HG02943 (cell line): ENCODE data around the gene RLN3.
"Not testable (repeated sequence)": the region's sequence is repeated elsewhere in the genome, so short reads cannot be mapped to it uniquely, and the experiment has no call there.

ENCODE experiments used
- ATAC-seq: cut with Tn5 transposase; IDR thresholded peaks from one replicate; pipeline ENCODE4 v1.9.1; 2021; ENCODE audit warnings: mild to moderate bottlenecking, low read depth, moderate library complexity; ENCODE audit not compliant: unreplicated experiment

Gene RLN3

DNA sequence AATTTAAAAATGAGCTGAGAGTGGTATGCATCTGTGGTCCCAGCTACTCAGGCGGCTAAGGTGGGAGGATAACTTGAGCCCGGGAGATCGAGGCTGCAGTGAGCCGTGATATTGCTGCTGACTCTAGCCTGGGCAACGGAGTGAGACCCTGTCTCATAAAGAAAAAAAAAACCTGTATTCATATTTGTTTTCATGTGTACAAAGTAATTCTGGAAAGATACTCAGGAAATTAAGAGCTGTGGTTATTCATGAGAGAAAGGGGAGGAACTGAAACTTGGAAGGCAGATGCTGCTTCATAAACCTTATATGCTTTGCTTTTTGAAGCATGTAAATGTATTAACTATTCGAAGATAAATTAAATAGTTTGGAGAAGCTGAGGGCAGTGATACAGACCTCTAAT lies 8.8 kb upstream of the RLN3 start:
- ATAC-seq: no peak

DNA sequence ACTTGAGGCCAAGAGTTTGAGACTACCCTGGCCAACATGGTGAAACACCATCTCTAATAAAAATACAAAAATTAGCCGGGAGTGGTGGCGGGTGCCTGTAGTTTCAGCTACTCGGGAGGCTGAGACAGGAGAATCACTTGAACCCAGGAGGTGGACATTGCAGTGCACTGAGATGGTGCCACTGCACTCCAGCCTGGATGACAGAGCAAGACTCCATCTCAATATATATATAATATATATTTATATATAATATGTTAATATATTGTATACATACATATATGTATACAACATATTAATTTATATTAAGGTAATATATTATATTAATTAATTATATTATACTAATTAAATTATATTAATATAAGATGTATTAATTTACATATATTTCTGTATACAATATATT lies 8.2 kb upstream of the RLN3 start:
- ATAC-seq: not testable (repeated sequence)

- no peak for ATAC-seq
Measured at GRCh38 chr19:14021474-14021873, 6.5 kb upstream of the RLN3 start.

DNA sequence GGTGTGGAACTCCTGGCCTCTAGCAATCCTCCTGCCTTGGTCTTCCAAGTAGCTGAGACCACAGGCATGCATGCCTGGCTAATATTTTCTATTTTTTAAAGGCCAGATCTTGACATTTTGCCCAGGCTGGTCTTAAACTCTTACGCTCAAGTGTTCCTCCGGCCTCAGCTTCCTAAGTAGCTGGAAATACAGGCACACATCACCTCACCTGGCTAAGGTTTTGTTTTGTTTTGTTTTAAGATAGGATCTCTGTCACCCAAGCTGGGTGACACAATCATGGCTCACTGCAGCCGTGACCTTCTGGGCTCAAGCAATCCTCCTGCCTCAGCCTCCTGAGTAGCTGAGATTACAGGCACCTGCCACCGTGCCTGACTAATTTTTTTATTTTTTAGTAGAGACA lies 5.5 kb upstream of the RLN3 start:
- no peak for ATAC-seq

GRCh38 chr19:14023404-14024235 lies 4.3 kb upstream of the RLN3 start:
- ATAC-seq: no peak

GRCh38 chr19:14026652-14027192 lies 1.2 kb upstream of the RLN3 start:
- ATAC-seq: not testable (repeated sequence)

DNA sequence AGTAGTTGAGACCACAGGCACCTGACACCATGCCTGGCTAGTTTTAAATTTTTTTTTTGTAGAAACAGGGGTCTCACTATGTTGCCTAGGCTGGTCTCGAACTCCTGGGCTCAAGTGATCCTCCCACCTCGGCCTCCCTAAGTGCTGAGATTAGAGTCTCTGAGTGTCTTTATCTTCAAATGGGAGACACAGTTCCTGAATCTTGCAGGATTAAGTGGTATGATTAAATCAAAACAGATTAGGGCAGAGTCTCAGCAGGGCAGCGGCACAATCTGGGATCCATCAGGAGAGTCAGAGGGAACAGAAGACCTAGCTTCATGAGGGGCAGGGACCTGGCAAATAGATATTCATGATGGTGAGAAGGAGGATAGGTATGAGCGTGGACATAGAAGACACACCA lies 953 bp downstream of the RLN3 start:
- ATAC-seq: no peak

DNA sequence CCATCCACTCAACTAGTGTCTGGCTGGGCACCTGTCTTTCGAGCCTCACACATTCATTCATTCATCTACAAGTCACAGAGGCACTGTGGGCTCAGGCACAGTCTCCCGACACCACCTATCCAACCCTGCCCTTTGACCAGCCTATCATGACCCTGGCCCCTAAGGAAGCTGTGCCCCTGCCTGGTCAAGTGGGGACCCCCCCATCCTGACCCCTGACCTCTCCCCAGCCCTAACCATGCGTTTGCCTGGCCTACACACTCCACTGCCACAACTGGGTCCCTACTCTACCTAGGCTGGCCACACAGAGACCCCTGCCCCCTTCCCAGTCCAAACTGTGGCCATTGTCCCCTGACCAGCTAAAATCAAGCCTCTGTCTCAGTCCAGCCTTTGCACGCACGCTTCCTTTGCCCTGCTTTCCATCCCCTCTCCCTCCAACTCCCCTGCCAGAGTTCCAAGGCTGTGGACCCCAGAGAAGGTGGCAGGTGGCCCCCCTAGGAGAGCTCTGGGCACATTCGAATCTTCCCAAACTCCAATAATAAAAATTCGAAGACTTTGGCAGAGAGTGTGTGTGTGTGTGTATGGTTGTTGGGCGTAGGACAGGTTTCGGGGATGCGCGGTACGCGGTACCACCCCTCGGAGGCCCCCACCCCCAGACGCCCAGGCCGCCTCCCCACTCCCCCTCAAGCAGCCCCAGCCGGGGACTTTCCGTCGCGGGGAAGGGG lies 3.2 kb downstream of the RLN3 start:
- no peak for ATAC-seq

GRCh38 chr19:14031719-14032480 lies 4.0 kb downstream of the RLN3 start, which contains the start of gene IL27RA:
Gene IL27RA (plus strand): TSS chr19:14031762. CDS start chr19:14031873, 111 bp downstream.
- ATAC-seq: no peak

- no peak for ATAC-seq
Measured at GRCh38 chr19:14033946-14034345, 6.0 kb downstream of the RLN3 start.

- ATAC-seq: not testable (repeated sequence)
Measured at GRCh38 chr19:14035159-14035558, 7.2 kb downstream of the RLN3 start.

GRCh38 chr19:14035706-14036105 lies 7.8 kb downstream of the RLN3 start:
- no peak for ATAC-seq

GRCh38 chr19:14039181-14039580 lies 11.2 kb downstream of the RLN3 start:
- no peak for ATAC-seq

DNA sequence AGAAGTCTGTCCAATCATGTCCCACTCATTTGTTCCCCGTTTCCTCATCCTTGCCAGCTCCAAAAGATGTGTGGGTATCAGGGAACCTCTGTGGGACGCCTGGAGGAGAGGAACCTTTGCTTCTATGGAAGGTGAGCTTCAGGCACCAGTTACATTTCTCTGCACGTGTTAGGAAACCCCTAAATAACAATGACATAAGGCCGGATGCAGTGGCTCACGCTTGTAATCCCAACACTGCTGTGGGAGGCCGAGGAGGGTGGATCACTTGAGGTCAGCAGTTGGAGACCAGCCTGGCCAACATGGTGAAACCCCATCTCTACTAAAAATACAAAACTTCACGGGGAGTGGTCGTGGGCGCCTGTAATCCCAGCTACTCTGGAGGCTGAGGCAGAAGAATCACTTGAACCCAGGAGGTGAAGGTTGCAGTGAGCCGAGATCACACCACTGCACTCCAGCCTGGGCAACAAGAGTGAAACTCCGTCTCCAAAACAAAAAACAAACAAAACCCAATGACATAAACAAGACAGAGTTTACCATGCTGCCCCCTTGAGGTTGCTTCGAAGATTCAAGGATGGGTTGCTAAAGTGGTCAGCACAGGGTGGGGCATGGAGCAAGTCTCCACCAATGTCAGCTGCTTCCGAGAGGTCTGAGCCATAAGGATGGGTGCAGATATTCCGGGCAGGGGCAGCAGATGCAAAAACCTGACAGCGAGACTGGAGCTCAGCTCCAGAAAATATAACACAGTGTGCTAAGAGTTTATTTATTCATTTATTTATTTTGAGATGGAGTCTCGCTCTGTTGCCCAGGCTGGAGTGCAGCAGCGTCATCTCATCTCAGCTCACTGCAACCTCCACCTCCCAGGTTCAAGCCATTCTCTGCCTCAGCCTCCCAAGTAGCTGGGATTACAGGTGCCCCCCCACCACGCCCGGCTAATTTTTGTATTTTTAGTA lies 15.0 kb downstream of the RLN3 start:
- not testable (repeated sequence) for ATAC-seq

GRCh38 chr19:14047866-14048265 lies 19.9 kb downstream of the RLN3 start:
- ATAC-seq: not testable (repeated sequence)

DNA sequence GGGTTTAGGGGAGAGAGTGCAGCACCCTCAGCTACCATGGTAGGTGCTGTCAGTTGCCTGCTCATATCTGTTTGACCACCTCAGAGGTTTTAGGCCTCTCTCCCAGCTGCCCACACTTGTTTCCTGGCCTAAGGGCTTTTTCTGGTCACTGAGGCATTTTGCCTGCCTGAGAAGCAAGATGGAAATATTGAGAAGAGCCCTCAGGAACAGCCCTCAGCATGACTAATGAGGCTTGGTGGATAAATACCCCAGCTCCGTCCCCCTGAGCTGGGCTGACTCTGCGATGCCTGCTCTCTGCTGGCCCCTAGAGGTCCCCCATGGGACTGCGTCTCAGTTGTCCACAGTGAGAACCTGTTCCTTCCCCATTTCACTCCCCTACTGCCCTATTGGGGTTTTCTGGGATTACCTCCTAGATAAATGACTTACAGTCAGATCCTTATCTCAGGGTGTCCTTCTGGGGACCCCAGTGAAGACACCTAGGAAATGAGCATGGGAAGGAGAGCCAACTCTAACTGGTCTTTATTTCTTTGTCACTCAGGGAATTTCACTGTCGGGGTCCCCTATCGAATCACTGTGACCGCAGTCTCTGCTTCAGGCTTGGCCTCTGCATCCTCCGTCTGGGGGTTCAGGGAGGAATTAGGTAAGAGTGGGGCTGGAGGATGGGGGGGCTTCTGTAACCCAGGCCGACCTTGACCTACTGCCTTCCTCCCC lies 20.6 kb downstream of the RLN3 start:
- no peak for ATAC-seq

DNA sequence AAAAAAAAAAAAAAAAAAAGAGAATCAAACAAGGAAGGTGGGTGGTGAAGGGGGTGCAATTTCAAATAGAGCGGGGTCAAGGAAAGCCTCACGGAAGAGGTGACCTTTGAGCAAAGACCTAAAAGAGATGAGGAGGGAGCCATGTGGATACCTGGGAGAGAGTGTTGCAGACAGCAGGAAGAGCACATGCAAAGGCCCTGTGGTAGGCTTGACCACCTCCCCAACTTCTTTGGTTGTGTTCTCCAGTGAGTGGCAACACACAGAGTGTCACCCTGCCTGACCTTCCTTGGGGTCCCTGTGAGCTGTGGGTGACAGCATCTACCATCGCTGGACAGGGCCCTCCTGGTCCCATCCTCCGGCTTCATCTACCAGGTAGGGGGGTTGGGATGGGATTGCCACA lies 22.6 kb downstream of the RLN3 start:
- no peak for ATAC-seq

DNA sequence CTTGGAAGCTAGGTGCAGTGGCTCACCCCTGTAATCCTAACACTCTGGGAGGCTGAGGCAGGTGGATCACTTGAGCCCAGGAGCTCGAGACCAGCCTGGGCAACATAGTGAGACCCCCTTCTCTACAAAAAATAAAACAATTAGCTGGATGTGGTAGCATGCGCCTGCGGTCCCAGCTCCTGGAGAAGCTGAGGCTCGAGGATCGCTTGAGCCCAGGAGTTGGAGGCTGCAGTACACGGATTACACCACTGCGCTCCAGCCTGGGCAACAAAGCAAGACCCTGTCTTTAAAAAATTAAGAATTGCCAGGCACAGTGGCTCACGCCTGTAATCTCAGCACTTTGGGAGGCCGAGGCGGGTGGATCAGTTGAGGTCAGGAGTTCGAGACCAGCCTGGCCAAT lies 23.0 kb downstream of the RLN3 start:
- not testable (repeated sequence) for ATAC-seq

DNA sequence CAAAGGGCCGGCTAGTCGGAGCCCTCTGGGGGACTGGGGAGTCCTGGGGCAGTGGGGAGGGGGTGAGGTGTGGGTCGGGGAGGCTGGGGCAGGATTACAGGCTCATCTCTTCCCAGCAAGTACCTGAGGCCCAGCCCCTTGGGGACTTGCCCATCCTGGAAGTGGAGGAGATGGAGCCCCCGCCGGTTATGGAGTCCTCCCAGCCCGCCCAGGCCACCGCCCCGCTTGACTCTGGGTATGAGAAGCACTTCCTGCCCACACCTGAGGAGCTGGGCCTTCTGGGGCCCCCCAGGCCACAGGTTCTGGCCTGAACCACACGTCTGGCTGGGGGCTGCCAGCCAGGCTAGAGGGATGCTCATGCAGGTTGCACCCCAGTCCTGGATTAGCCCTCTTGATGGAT lies 24.0 kb downstream of the RLN3 start:
- ATAC-seq: no peak
